Activated naive CD4-positive, alpha-beta T cell treated with anti-CD3 and anti-CD28 coated beads, Interleukin-2, amount 50 U/mL, for 72 hours (primary cell): ENCODE results near the gene ZNF442. TPM values are rescaled to one million over a fixed set of nuclear protein-coding genes. Genes with fewer than 3 reads are reported as not detected.
"Not testable (repeated sequence)": the region's sequence is repeated elsewhere in the genome, so short reads cannot be mapped to it uniquely, and the experiment has no call there.

Source experiments
- ATAC-seq, 2 donors: fragments of 150-1000 bp; cut with Tn5 transposase; 2 replicates each; pipeline ENCODE4 v1.10.0; 2021; ENCODE audit warnings: mild to moderate bottlenecking in 2 of 2, moderate library complexity in 2 of 2
- DNase-seq, 2 donors: peaks; one replicate each; pipeline ENCODE4 v3.0.0; 2021 to 2022; ENCODE audit warnings: low spot score in 2 of 2
- H3K27ac Mint-ChIP-seq, 2 donors: one replicate each; pipeline ENCODE4 v1.8.0; 2022; ENCODE audit warnings: mild to moderate bottlenecking in 2 of 2, mixed read lengths in 2 of 2
- H3K36me3 Mint-ChIP-seq, 2 donors: one replicate each; pipeline ENCODE4 v1.8.0; 2022; ENCODE audit warnings: mixed read lengths in 2 of 2
- H3K9me3 Mint-ChIP-seq, 2 donors: one replicate each; pipeline ENCODE4 v1.8.0; 2022; ENCODE audit warnings: mixed read lengths in 2 of 2
- total RNA-seq, 2 donors: library from RNA; stranded (reverse); gene quantifications; one replicate each; pipeline ENCODE4 v1.2.3, GENCODE V29; 2022

Gene ZNF442
- total RNA-seq, 2 donors from 2014 or later: 0.47 to 5.2 TPM

DNA sequence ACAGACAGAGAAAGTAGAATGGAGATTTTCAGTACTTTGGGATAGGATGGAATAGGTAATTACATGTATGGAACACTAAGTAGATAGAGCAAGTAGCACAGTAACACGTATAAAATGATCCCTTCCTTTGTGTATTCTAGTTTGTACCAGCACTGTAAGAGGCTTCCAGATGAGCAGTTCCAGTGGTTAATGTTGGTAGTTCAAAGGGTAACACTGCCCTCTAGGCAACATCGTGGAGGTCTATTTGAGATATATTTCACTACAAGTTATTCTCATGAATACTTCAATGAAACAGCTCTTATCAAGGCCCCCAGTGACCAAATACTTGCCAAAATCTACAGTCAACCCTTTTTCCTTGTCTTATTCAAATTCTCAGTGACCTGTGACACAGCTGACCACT, 18.6 kb downstream of the ZNF442 start:
- H3K36me3 Mint-ChIP-seq: peaks cover 28 to 53% of the 10 kb centered on the region in 2 donors
- H3K27ac Mint-ChIP-seq: no peak overlapping the region
- DNase-seq (no peak), ATAC-seq (peak in 1 of 2 donors; percentile 77)
- peaks cover 18 to 44% of the 10 kb centered on the region in 2 donors for H3K9me3 Mint-ChIP-seq

DNA sequence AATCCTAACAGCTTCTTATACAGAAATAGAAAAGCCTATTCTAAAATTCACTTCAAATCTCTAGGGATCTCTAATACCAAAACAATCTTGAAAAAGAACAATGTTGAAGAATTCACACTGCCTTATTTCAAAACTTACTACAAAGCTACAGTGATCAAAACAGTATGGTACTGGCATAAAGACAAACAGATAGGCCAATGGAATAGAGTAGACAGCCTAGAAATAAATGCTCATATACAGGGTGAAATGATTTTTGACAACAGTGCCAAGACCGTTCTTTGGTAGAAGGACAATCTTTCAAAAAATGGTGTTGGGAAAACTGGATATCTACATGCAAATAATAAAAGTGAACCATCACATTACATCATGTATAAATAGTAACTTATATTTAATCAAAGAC, 20.3 kb downstream of the ZNF442 start:
- H3K27ac Mint-ChIP-seq: no peak overlapping the region
- no peak for DNase-seq
- H3K9me3 Mint-ChIP-seq: peaks cover 12 to 41% of the 10 kb centered on the region in 2 donors
- H3K36me3 Mint-ChIP-seq: peaks cover 15 to 36% of the 10 kb centered on the region in 2 donors
- no peak for ATAC-seq

DNA sequence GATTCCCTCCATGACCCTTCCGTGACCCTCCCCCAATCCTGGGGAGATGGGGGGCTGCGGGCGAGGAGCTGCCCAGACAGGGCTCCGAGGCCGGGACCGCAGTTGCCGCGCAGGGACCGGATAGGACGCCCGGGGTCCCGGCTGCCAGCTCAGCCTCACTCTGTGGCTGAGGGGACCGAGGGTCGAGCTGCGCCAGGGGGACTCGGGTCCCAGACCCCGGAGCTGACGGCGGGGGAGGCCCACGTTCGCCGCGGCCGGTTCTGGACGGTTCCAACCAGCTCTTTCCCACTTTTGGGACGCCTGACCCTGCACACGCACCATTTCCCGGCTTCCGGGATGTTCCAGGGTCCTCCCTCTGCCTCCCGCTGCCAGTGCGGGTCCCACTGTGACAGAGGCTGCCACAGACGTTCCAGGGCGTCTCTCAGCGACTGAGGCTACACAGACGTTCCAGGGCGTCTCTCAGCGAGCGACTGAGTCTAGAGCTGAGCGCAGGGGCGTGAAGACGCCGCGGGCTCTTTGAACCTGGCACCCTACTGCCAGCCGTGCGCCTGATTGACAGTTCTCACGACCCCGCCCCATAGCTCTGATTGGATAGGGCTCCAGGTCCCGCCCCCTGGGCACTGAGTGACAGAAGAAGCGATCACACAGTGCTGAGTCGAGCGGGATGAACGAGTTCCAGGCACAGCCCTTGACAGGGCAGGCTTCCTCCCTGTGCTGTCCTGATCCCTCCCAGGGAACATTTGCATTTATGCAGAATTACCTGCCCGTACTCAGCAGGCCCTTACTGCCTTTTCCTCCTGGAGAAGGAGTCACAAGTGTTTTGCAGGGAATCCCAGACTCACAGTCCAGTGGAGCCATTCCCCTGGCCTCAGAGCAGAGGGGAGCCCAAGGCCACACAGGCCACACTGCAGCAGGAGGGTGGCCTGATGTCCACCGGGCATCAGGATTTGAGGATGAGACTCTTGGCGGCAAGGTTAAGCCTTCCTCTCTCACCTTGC, 32.0 kb downstream of the ZNF442 start, which contains the start of gene ZNF563:
Gene ZNF563 (minus strand): TSS at position 472 of the 998 bp plus-strand sequence. CDS start 151 bp downstream, at position 321.
- ATAC-seq: peak; percentile 85 to 97
- Mint-ChIP-seq H3K36me3 (peaks cover 11 to 15% of the 10 kb centered on the region in 2 donors), H3K27ac (peak within 1 kb of the TSS; percentile 97 to 99), H3K9me3 (peaks cover 0 to 3% of the 10 kb centered on the region in 2 donors)
- DNase-seq: peak; percentile 97 to 98

DNA sequence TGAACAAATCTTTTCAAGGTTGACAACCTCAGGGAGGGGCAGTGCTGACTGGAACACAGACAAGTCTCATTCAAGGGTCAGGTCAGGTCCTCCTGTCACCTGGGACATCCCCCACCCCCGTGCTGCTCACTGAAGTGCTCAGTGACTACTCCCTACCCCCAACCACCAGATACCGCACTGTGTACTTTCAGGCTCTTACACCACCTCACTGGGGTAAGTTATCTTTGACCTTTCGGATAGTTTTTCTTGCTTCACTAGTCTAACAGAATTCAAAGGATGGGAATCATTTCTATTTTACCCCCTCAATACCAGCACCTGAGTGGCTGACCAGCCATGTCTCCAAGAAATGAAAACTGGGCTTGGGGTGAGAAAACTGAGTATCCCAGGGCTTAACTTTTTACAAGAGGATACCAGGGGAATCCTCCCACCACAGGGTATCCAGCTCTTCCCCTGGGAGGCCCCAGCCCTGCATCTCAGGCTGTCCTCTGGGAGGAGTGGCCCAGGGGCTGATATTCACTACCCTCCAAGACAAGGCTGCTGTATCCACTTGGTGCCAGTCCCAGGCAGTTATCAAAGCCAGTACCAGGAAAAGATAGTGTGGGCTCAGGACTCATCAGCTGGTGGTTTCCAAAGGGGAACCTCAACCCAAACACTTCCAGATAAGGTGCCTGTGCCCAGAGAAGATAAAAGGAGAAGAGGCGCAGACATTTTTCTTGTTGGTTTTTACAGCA, 34.1 kb downstream of the ZNF442 start:
- ATAC-seq: peak; percentile 70 to 84

DNA sequence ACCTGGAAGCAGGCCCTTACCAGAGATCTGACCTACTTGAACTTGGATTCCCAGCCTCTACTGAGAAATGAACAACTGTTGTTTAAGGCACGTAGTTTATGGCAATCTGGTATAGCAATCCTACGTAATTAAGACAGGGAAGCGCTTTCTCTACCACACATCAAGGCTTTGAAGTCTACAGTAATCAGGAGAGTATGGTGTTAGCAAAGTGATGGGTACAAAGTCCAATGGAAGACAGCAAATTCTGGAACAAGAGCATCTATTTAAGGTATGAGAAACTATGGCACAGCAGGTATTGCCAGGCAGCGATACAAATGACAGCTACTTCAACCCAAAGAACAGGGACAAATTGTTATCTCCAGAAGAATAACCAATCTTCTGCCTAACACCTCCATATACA, 35.1 kb downstream of the ZNF442 start:
- peak overlapping the region in 1 of 2 donors; percentile 99 for H3K27ac Mint-ChIP-seq

More for the DNA sequence above, 34.1 kb downstream of the ZNF442 start:
- H3K9me3 Mint-ChIP-seq: no peaks in the 10 kb centered on the region
- peak overlapping the region; percentile 44 to 99 for H3K27ac Mint-ChIP-seq
- DNase-seq: peak; percentile 70 to 87
- peaks cover 15 to 19% of the 10 kb centered on the region in 2 donors for H3K36me3 Mint-ChIP-seq

DNA sequence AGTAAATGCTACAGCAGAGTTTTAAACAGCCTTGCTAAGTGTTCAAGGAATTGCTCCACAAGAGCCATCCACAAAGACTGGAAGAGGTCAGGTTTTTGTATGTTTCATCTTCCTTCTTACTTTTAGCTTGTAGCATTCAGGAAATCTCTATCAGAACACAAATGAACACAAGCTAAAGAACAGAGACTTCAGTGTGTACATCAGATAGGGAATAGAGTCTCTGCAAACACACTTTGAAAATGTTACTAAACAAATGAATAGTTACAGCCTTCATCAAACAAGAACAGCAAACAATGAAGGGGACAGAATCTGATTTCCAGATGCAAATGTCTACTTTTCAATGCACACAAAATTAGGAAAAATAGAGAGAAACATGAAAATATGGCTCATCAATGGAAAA, 39.8 kb downstream of the ZNF442 start:
- ATAC-seq: no peak
- DNase-seq: no peak
- Mint-ChIP-seq H3K27ac (no peak overlapping the region), H3K9me3 (peaks cover 5 to 15% of the 10 kb centered on the region in 2 donors), H3K36me3 (peaks cover 10 to 52% of the 10 kb centered on the region in 2 donors)

More for the DNA sequence above, 35.1 kb downstream of the ZNF442 start:
- DNase-seq (no peak), ATAC-seq (no peak)
- Mint-ChIP-seq H3K36me3 (peaks cover 15 to 29% of the 10 kb centered on the region in 2 donors), H3K9me3 (peaks cover 0 to 6% of the 10 kb centered on the region in 2 donors)

DNA sequence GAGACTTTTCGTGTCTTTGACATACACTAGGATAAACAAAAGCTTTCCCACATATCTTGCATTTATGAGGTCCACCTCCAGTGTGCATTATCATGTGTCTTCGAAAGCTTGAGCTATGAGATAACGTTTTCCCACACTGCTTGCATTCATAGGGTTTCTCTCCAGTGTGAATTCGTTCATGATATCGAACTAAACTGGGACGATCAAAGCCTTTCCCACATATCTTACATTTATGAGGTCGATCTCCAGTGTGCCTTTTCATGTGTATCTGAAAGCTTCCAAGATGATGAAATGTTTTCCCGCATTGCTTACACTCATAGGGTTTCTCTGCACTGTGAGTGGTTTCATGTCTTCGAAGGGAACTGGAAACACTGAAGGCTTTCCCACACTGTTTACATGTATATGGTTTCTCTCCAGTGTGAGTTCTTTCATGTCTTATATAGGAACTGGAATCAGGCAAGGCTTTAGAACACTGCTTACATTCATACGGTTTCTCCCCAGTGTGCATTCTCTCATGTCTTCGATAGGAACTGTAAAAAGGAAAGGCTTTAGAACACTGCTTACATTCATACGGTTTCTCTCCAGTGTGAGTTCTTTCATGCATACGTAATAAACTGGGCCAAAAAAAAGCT, 46.6 kb downstream of the ZNF442 start:
- no peak for DNase-seq
- Mint-ChIP-seq H3K27ac (no peak overlapping the region), H3K9me3 (peaks cover 24 to 32% of the 10 kb centered on the region in 2 donors), H3K36me3 (peaks cover 42 to 74% of the 10 kb centered on the region in 2 donors)
- no peak for ATAC-seq

DNA sequence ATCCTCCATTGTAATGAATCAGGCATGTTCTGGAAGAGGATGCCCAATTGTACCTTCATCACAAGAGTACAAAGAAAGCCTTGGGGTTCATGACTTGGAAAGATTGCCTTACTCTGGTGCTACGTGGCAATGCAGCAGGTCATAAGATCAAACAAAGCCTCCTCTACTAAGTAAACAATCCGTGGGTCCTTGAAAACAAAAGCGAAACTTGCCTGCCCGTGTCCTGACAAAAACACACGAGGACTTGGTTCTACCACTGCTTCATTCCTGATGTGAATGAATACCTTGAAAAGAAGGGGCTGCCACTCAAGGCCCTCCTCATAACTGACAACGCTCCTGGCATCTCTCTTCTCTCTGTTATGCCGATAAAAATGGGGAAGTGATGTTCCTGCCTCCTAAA, 50.9 kb downstream of the ZNF442 start:
- no peak for ATAC-seq
- no peak for DNase-seq

DNA sequence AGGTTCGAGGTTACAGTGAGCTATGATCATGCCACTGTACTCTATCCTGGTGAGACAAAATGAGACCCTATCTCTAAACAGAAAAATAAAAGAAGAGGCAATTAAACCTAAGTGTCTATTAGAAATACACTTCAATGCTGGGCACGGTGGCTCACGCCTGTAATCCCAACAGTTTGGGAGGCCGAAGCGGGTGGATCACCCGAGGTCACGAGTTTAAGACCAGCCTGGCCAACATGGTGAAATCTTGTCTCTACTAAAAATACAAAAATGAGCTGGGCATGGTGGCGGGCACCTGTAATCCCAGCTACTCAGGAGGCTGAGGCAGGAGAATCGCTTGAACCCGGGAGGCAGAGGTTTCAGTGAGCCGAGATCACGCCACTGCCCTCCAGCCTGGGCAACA, 56.6 kb downstream of the ZNF442 start:
- not testable (repeated sequence) for DNase-seq, H3K27ac Mint-ChIP-seq, H3K36me3 Mint-ChIP-seq, ATAC-seq
- peaks cover 0 to 11% of the 10 kb centered on the region in 2 donors for H3K9me3 Mint-ChIP-seq

More for the DNA sequence above, 50.9 kb downstream of the ZNF442 start:
- Mint-ChIP-seq H3K27ac (peak overlapping the region; percentile 23 to 46), H3K9me3 (peaks cover 18 to 21% of the 10 kb centered on the region in 2 donors), H3K36me3 (peaks cover 29 to 42% of the 10 kb centered on the region in 2 donors)

Other genes with a start within 250 kb of the ZNF442 start
- gene ZNF20, start 225.3 kb downstream of the ZNF442 start, total RNA-seq: 1 to 10 TPM; 1.6 to 5.1 TPM
- gene ZNF625, start 208.9 kb downstream of the ZNF442 start, total RNA-seq: 1 to 10 TPM; 4.7 to 5.4 TPM
- 10 to 100 TPM; 10.8 to 12.5 TPM for gene ZNF136, start 202.6 kb downstream of the ZNF442 start, total RNA-seq
- 10 to 100 TPM in 1 of 2 donors, 1 to 10 TPM in 1; 6.6 to 15.5 TPM for gene ZNF44, start 70.8 kb downstream of the ZNF442 start, total RNA-seq
- gene ZNF563, start 32.0 kb downstream of the ZNF442 start, total RNA-seq: 10 to 100 TPM in 1 of 2 donors, 1 to 10 TPM in 1; 4.8 to 10.8 TPM
- gene ZNF799, start 35.6 kb upstream of the ZNF442 start, total RNA-seq: 1 to 10 TPM; 3.6 to 6.2 TPM
- 10 to 100 TPM in 1 of 2 donors, 1 to 10 TPM in 1; 3.6 to 11.6 TPM for gene ZNF443, start 75.3 kb upstream of the ZNF442 start, total RNA-seq
- gene ZNF709, start 119.1 kb upstream of the ZNF442 start, total RNA-seq: 1 to 10 TPM; 1.6 to 3.5 TPM
- 10 to 100 TPM in 1 of 2 donors, 1 to 10 TPM in 1; 4.6 to 12.9 TPM for gene ZNF564, start 185.8 kb upstream of the ZNF442 start, total RNA-seq
- gene ZNF490, start 245.1 kb upstream of the ZNF442 start, total RNA-seq: 1 to 10 TPM; 5.2 to 8.4 TPM
- 10 to 100 TPM; 14.7 to 16.7 TPM for gene ZNF791, start 245.2 kb upstream of the ZNF442 start, total RNA-seq